Activated gamma-delta T cell treated with Interleukin-2 at 50 U/mL for 16 hours (primary cell): ENCODE measurements around the gene FAM107B.

Experiments used
- DNase-seq: peaks from one replicate; pipeline ENCODE4 v3.0.0-alpha.2; 2020

The FAM107B gene

DNA sequence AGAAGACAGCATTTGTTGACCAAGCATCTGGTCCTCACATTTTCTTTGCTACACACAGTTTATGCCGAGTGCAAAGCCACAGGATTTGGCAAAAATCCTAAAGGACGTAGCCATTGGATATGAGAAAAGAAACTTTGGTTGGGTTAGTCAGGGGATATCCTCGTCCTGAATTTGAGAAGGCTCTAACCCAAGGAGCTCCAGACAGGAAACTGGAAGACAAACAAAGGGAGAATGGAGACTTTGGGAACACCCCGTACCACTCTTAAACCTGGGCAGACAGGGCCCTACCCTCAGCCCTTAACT lies 297.3 kb downstream of the FAM107B start:
- DNase-seq: no peak

DNA sequence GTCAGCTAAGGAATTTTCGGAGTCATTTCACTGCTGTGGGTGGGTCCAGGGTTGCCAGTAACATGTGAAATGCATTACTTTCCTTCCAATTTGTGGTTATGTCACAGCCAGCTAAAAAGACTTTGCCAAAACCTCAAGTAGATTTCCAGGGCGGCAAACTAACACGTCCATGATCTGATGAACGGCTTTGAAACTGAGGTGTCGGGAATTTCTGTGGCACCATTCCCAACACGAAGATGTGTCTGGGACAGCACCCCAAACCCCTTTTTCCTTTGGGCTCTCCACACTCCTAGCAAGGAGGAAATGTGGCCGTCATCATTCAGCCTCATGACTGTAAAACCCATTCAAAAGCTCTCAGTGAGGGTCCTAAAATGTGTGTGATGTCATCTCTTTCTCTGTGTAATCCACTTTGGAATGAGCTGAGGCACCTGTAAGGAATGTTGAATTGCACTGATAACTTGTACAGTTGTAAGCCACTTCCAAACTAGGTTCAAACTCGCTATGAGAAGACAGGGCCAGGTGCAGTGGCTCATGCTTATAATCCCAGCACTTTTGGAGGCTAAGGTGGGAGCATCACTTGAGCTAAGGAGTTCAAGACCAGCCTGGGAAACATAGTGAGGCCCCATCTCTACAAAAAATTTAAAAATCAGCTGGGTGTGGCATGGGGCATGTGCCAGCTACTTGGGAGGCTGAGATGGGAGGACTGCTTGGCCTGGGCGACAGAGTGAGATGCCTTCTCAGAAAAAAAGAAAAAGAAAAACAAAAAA lies 297.9 kb downstream of the FAM107B start:
- DNase-seq: no peak

DNA sequence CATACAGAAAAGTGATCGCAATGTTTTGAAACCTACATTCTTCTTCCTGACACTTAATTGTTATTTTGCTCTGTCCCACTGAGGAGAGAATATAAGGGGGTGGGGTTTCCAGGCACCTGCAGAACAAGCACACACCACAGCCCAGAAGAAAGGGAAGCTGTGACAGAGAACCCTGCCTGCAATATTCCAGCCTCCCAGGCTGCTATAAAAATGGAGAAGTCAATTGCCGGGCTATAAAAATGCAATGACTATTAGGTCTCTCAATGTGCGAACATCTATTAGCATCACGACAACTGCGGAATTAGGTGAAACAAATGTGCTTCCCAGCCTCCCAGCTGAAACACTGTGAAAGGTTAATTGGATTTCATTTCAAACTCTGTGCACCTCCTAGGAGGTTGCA lies 298.7 kb downstream of the FAM107B start:
- DNase-seq: no peak

DNA sequence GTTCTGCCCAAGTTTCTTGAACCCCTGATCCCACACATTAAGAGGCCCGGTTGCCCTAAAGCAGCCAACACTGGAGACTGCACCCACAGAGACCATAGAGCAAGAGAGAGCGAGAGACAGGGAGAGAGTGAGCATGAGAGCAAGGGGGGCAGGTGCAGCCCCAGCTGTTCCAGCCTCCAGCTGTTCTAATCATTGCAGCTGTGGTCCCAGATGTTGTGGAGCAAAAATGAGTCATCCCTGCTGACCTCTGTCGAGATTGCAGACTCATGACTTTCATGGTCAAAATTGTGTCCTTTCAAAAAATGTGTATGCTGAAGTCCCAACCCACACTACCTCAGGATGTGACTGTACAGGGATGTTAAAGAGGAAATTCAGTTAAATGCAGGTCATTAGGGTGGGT lies 300.0 kb downstream of the FAM107B start:
- no peak for DNase-seq

DNA sequence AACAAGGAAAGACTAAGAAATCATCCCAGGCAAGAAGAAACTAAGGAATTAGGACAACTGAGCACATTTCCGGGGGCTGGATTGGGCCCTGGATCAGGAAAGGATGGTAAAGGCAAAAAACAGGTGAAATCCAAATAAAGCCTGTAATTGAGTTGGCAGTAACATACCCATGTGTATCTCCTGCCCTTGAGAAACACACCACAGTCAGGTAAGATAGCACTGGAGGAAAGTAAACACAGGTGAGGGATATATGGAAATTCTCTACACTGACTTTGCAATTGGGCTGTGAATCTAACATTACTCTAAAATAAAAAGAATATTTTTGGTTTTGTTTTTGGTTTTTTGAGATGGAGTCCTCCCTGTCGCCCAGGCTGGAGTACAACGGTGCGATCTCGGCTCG lies 303.8 kb downstream of the FAM107B start:
- no peak for DNase-seq

DNA sequence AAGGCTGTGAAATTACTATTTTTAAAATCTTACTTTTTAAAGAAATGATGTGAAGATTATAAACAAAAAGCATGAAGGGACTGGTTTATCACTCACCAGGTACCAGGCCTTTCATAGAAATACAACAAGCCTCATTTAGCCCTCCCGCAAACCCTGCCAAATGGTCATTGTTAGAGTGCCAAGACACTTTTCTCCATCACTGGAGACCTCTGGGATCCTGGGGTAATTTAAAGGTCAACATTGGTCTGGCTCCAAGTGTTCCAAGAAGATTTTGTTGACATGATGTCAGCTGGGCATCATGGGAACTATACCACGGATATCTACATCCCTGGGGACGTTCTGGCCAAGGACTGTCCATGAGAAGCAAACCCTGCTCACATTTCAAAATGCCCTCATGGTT lies 306.0 kb downstream of the FAM107B start:
- DNase-seq: no peak
